ENCODE results near the gene MSRB2. TPM values are rescaled to one million over a fixed set of nuclear protein-coding genes. Genes with fewer than 3 reads are reported as not detected.

Gene MSRB2
- total and polyA plus RNA-seq, 2 experiments from 2014 or later, result 26.4 to 90.2 TPM

DNA sequence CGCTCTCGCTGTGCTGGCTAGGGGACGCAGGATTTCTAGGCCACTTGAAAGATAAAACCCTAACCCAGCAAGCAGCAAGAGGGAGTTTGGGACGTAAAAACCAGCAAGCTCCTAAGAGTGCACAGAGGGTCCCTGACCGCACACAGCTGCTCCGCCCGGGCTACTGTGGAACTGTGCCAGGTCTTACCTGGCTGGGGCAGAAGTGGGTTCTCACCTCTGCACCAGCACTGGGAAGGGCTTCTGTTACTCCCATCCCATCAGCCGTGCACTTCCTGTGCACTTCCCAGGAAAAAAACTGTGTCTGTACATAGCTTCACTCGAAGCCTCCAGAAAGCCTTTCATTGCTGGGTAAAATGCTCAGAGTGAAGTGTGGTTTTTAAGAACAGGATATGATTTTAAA lies 50.9 kb downstream of the MSRB2 start:
- no peaks in the 10 kb centered on the region for H3K27me3 ChIP-seq
- H2AFZ ChIP-seq, result no peak overlapping the region
- H3K36me3 ChIP-seq (replicated peaks; ENCODE audit: insufficient read depth, low read depth), result no peaks in the 10 kb centered on the region
- H3K4me3 ChIP-seq, result no peak overlapping the region
- DNase-seq (ENCODE audit: low spot score), result no peak
- H3K4me1 ChIP-seq (ENCODE audit: insufficient read depth), result no peaks in the 10 kb centered on the region
- H3K27ac ChIP-seq, result no peak overlapping the region
- WGBS (ENCODE audit: low lambda C conversion rate, missing lambda C conversion rate), result 82% methylated on average over 9 of the region's 9 CpGs
- no peak for TF ChIP-seq EZH2 (IDR thresholded peaks at IDR 0.05; ENCODE audit: borderline replicate concordance)
- no peak for TF ChIP-seq EZH2phosphoT487 (IDR thresholded peaks at IDR 0.05; ENCODE audit: low read depth, severe bottlenecking, unreplicated experiment)
- TF ChIP-seq, protein P1, sequence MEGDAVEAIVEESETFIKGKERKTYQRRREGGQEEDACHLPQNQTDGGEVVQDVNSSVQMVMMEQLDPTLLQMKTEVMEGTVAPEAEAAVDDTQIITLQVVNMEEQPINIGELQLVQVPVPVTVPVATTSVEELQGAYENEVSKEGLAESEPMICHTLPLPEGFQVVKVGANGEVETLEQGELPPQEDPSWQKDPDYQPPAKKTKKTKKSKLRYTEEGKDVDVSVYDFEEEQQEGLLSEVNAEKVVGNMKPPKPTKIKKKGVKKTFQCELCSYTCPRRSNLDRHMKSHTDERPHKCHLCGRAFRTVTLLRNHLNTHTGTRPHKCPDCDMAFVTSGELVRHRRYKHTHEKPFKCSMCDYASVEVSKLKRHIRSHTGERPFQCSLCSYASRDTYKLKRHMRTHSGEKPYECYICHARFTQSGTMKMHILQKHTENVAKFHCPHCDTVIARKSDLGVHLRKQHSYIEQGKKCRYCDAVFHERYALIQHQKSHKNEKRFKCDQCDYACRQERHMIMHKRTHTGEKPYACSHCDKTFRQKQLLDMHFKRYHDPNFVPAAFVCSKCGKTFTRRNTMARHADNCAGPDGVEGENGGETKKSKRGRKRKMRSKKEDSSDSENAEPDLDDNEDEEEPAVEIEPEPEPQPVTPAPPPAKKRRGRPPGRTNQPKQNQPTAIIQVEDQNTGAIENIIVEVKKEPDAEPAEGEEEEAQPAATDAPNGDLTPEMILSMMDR (IDR thresholded peaks at IDR 0.05; ENCODE audit: poor library complexity), result no peak
- no peaks in the 10 kb centered on the region for H3K9me2 ChIP-seq (replicated peaks; ENCODE audit: insufficient read depth)
- H3K4me2 ChIP-seq, result no peak overlapping the region
- no peaks in the 10 kb centered on the region for H3K79me2 ChIP-seq
- no peaks in the 10 kb centered on the region for H3K9me3 ChIP-seq (ENCODE audit: low read depth)
- H4K20me1 ChIP-seq (ENCODE audit: insufficient read depth, poor library complexity, severe bottlenecking), result no peaks in the 10 kb centered on the region

- H3K27me3 ChIP-seq, result no peaks in the 10 kb centered on the region
- no peak for DNase-seq (ENCODE audit: low spot score)
- H3K9me3 ChIP-seq (ENCODE audit: low read depth), result no peaks in the 10 kb centered on the region
- TF ChIP-seq, protein P1 (IDR thresholded peaks at IDR 0.05; ENCODE audit: poor library complexity), result no peak
- WGBS (ENCODE audit: low lambda C conversion rate, missing lambda C conversion rate), result 86% methylated on average over 6 of the region's 6 CpGs
- H3K9me2 ChIP-seq (replicated peaks; ENCODE audit: insufficient read depth), result no peaks in the 10 kb centered on the region
- no peak overlapping the region for H3K4me3 ChIP-seq
- H2AFZ ChIP-seq, result no peak overlapping the region
- no peaks in the 10 kb centered on the region for H3K36me3 ChIP-seq (replicated peaks; ENCODE audit: insufficient read depth, low read depth)
- H3K27ac ChIP-seq, result no peak overlapping the region
- no peaks in the 10 kb centered on the region for H4K20me1 ChIP-seq (ENCODE audit: insufficient read depth, poor library complexity, severe bottlenecking)
- no peak overlapping the region for H3K4me2 ChIP-seq
- no peaks in the 10 kb centered on the region for H3K4me1 ChIP-seq (ENCODE audit: insufficient read depth)
- H3K79me2 ChIP-seq, result no peaks in the 10 kb centered on the region
These were observed 51.7 kb downstream of the MSRB2 start for GRCh38 chr10:23147035-23147434.

- no peaks in the 10 kb centered on the region for H3K27me3 ChIP-seq
- WGBS (ENCODE audit: low lambda C conversion rate, missing lambda C conversion rate), result 95% methylated on average over 19 of the region's 19 CpGs
- H3K4me2 ChIP-seq, result no peak overlapping the region
- no peaks in the 10 kb centered on the region for H3K36me3 ChIP-seq (replicated peaks; ENCODE audit: insufficient read depth, low read depth)
- H3K9me3 ChIP-seq (ENCODE audit: low read depth), result no peaks in the 10 kb centered on the region
- DNase-seq (ENCODE audit: low spot score), result no peak
- no peak overlapping the region for H3K4me3 ChIP-seq
- H3K9me2 ChIP-seq (replicated peaks; ENCODE audit: insufficient read depth), result no peaks in the 10 kb centered on the region
- no peak overlapping the region for H3K27ac ChIP-seq
- no peaks in the 10 kb centered on the region for H3K79me2 ChIP-seq
- no peak overlapping the region for H2AFZ ChIP-seq
- TF ChIP-seq EZH2phosphoT487 (IDR thresholded peaks at IDR 0.05; ENCODE audit: low read depth, severe bottlenecking, unreplicated experiment) (no peak), EZH2 (IDR thresholded peaks at IDR 0.05; ENCODE audit: borderline replicate concordance) (no peak)
- TF ChIP-seq, protein P1 (IDR thresholded peaks at IDR 0.05; ENCODE audit: poor library complexity), result no peak
- no peaks in the 10 kb centered on the region for H3K4me1 ChIP-seq (ENCODE audit: insufficient read depth)
- H4K20me1 ChIP-seq (ENCODE audit: insufficient read depth, poor library complexity, severe bottlenecking), result no peaks in the 10 kb centered on the region
These were observed 52.8 kb downstream of the MSRB2 start for GRCh38 chr10:23148214-23148613.

- TF ChIP-seq, protein P1 (IDR thresholded peaks at IDR 0.05; ENCODE audit: poor library complexity), result no peak
- TF ChIP-seq EZH2phosphoT487 (IDR thresholded peaks at IDR 0.05; ENCODE audit: low read depth, severe bottlenecking, unreplicated experiment), result no peak
- no peak for TF ChIP-seq EZH2 (IDR thresholded peaks at IDR 0.05; ENCODE audit: borderline replicate concordance)
- Histone ChIP-seq H3K9me2 (replicated peaks; ENCODE audit: insufficient read depth) (no peaks in the 10 kb centered on the region), H3K4me1 (ENCODE audit: insufficient read depth) (no peaks in the 10 kb centered on the region), H3K27me3 (no peaks in the 10 kb centered on the region), H3K79me2 (no peaks in the 10 kb centered on the region), H3K4me3 (no peak overlapping the region), H3K27ac (no peak overlapping the region), H3K9me3 (ENCODE audit: low read depth) (no peaks in the 10 kb centered on the region), H3K4me2 (no peak overlapping the region), H2AFZ (no peak overlapping the region), H4K20me1 (ENCODE audit: insufficient read depth, poor library complexity, severe bottlenecking) (no peaks in the 10 kb centered on the region), H3K36me3 (replicated peaks; ENCODE audit: insufficient read depth, low read depth) (no peaks in the 10 kb centered on the region)
- 91% methylated on average over 4 of the region's 4 CpGs for WGBS (ENCODE audit: low lambda C conversion rate, missing lambda C conversion rate)
- DNase-seq (ENCODE audit: low spot score), result no peak
These were observed 54.7 kb downstream of the MSRB2 start for GRCh38 chr10:23150091-23150490.

All from hepatocyte (in vitro differentiated cells).